GM18867 (cell line): ENCODE measurements around the gene DPYSL4.

Experiments used
- ATAC-seq: cut with Tn5 transposase; IDR thresholded peaks from one replicate; pipeline ENCODE4 v1.9.1; 2021; ENCODE audit warnings: mild to moderate bottlenecking, moderate library complexity; ENCODE audit not compliant: unreplicated experiment

Gene DPYSL4

GRCh38 chr10:132225073-132225848, 38.5 kb downstream of the DPYSL4 start:
- no peak for ATAC-seq

GRCh38 chr10:132225849-132226205, 39.1 kb downstream of the DPYSL4 start:
- ATAC-seq = no peak

GRCh38 chr10:132226586-132227405, 40.0 kb downstream of the DPYSL4 start:
- no peak for ATAC-seq

GRCh38 chr10:132227851-132228390, 41.2 kb downstream of the DPYSL4 start:
- no peak for ATAC-seq

GRCh38 chr10:132228616-132229015, 41.9 kb downstream of the DPYSL4 start:
- ATAC-seq = no peak

- ATAC-seq = no peak
Observed at GRCh38 chr10:132229096-132229495, 42.3 kb downstream of the DPYSL4 start.

GRCh38 chr10:132229834-132230556, 43.2 kb downstream of the DPYSL4 start:
- no peak for ATAC-seq

GRCh38 chr10:132230557-132231210, 43.9 kb downstream of the DPYSL4 start:
- ATAC-seq = no peak

GRCh38 chr10:132231656-132232022, 44.9 kb downstream of the DPYSL4 start:
- ATAC-seq = no peak

GRCh38 chr10:132232023-132232951, 45.5 kb downstream of the DPYSL4 start:
- no peak for ATAC-seq

GRCh38 chr10:132232981-132233380, 46.2 kb downstream of the DPYSL4 start:
- no peak for ATAC-seq

- no peak for ATAC-seq
Observed at GRCh38 chr10:132233501-132234085, 46.8 kb downstream of the DPYSL4 start.

- ATAC-seq = no peak
Observed at GRCh38 chr10:132234860-132235259, 48.1 kb downstream of the DPYSL4 start.

- no peak for ATAC-seq
Observed at GRCh38 chr10:132236161-132236560, 49.4 kb downstream of the DPYSL4 start.

- ATAC-seq = no peak
Observed at GRCh38 chr10:132236881-132237280, 50.1 kb downstream of the DPYSL4 start.

GRCh38 chr10:132237396-132237795, 50.6 kb downstream of the DPYSL4 start:
- no peak for ATAC-seq

- no peak for ATAC-seq
Observed at GRCh38 chr10:132237871-132238270, 51.1 kb downstream of the DPYSL4 start.

- no peak for ATAC-seq
Observed at GRCh38 chr10:132238371-132239125, 51.8 kb downstream of the DPYSL4 start.
